ENCODE measurements around the gene ABCD2.

- no peak for TF ChIP-seq CTCF (IDR thresholded peaks at IDR 0.05; ENCODE audit: borderline replicate concordance, extremely low read depth, low read length, poor library complexity, severe bottlenecking)
- no peak for TF ChIP-seq EZH2 (IDR thresholded peaks at IDR 0.05; ENCODE audit: borderline replicate concordance, low read depth, low read length, severe bottlenecking)
These were observed 315 bp downstream of the ABCD2 start for GRCh38 chr12:39619316-39619659.

Measured in DND-41 (cell line).